ENCODE data around the gene AKAP1.
"Not testable (repeated sequence)": the region's sequence is repeated elsewhere in the genome, so short reads cannot be mapped to it uniquely, and the experiment has no call there.

The AKAP1 gene

DNA sequence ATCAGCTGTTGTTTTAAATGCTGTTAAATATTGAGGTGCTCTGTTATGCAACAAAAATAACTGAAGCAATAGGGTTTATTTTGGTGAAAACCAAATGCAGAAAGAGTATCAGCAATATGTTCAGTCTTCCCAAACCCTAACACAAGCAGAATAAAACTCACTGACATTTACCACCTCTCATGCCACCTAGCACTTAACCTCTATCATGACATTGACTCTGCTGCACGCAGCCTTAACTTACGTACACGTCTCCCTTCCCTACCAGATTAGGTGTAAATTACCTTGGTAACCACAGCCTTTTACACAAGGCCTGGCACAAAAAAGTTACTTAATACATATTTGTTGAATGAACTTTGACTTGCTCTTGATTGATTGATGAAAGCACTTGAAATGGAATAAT, 9.9 kb upstream of the AKAP1 start:
- DNase-seq (ENCODE audit: low read depth) = no peak

DNA sequence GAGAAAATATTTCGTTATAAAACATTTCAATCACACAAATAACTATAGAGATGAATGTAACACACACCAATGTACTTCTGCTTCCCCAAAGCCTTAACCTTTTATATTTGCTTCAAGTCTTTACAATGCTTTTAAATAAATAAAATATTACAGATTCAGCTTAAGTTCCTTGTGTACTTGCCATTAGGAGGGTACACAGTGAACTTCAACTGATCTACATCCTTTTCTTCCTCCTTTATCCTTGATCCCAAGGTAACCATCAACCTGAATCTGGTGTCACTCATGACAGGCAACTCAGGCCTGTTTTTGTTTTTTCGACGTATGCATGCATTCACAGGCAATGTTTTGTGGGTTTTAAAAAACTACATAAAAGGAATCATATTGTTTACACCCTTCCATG, 9.3 kb upstream of the AKAP1 start:
- no peak for DNase-seq (ENCODE audit: low read depth)

DNA sequence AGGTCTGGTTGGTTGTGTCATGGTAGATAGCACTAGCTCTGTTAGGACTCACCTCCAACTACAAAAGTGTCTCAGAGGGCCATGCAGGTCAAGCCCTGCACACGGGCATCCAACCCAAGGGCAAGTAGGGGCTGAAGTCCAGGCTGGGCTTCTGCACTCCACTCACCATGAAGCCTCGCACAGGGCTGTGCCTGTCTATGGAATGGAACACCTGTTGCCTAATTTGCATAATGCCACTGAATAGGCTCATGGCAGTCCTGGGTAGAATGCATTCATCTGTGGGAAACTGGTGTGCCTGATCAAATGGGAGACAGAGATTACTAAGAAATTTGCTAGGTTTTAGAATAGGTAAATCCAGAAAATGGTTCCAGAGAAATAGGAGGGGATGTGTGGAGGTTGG, 8.0 kb upstream of the AKAP1 start:
- no peak for DNase-seq (ENCODE audit: low read depth)

DNA sequence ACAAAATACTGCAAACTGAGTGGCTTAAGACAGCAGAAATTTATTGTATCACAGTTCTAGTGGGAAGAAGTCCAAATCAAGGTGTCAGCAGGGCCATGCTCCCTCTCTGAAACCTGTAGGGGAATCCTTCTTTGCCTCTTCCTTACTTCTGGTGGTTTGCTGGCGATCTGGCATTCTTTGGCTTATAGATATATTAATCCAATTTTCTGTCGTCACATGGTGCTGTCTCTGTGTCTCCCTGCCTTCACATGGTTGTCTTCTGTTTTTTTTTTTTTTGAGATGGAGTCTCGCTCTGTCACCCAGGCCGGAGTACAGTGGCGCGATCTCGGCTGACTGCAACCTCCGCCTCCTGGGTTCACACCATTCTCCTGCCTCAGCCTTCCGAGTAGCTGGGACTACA, 6.8 kb upstream of the AKAP1 start:
- no peak for DNase-seq (ENCODE audit: low read depth)

DNA sequence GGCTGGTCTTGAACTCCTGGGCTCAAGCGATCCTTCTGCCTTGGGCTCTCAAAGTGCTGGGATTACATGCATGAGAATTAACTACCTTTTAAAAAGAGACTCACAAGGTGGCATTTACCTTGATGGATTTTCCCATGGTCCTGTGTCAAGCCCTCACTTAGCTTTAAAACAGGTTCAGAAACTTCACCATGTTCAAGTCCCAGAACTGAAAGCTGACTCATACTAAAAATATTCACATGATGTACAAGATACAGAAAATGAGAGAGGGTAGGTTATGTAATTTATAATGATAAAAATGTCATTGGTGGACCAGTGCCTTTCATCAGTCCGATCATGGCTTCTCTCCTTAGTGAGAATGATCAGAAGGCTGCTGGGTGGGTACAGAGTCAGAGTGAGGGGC, 4.3 kb upstream of the AKAP1 start:
- peak; percentile 28 for DNase-seq (ENCODE audit: low read depth)

DNA sequence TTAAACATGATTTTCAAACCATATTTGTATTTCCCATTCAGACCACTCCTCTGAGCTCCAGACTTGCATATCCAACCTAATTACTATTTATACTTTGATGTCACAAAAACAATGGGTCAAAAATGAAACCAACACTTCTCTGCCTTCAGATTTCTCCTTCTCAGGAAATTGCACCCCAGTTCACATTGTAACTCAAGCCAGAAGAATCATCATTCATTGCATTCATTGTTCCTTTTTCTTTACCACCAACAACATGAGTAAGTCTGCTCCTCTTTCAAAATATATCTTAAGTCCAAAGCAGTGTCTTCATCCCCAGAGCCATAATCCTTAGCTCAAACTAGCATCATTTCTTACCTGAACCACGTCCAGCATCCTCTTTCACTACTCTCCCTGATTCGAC, 2.6 kb upstream of the AKAP1 start:
- DNase-seq (ENCODE audit: low read depth) = no peak

DNA sequence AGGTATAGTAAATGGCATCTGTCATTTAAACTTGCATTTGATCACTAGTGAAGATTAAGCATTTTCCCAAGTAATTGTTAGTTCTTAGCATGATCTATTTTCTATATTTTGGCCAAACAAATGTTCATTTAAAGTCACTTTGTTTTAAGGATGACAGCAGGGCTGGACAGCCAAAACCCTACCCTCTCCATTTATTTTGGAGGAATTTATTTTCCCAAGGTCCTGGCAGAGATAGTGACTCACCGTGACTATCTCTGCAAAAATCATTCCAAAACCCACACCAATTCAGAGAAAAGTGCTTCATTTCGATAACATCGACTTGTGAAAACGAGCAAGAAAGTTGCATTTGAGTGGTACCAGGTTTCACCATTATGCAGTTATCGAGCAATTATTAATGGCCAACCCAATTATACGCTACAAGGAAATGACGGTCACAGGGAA, 665 bp upstream of the AKAP1 start:
- DNase-seq (ENCODE audit: low read depth) = no peak

DNA sequence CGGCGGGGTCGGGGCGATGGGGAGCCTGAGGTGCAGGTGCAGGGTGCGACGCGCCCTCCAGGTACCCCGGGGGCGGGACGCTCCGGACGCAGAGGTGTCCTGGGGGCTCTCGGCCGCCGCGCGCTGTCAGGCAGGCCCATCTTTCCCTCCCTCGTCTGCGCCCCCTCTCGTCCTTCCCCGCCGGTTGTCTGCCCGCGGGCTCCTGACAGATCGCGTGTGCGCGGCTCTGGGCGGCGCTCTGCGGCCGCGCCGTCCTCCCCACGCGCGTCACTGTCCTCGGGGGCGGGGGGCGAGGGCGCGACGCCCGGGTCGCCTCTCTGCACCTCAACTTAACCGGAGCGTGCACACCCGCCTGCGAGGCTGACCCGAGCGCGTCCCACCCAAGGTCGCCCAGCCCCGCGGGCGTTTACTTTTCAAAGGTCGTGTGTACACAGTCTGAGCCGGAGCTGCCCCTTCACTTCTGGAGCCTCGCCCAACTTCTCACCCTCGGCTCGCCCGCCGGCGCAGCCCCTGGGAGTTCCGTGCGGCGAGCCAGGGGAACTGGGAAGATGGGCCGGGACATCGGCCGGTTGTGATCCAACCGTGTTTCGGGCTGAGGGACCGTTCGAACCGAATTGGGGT, 512 bp downstream of the AKAP1 start:
- DNase-seq (ENCODE audit: low read depth) = peak; percentile 45

DNA sequence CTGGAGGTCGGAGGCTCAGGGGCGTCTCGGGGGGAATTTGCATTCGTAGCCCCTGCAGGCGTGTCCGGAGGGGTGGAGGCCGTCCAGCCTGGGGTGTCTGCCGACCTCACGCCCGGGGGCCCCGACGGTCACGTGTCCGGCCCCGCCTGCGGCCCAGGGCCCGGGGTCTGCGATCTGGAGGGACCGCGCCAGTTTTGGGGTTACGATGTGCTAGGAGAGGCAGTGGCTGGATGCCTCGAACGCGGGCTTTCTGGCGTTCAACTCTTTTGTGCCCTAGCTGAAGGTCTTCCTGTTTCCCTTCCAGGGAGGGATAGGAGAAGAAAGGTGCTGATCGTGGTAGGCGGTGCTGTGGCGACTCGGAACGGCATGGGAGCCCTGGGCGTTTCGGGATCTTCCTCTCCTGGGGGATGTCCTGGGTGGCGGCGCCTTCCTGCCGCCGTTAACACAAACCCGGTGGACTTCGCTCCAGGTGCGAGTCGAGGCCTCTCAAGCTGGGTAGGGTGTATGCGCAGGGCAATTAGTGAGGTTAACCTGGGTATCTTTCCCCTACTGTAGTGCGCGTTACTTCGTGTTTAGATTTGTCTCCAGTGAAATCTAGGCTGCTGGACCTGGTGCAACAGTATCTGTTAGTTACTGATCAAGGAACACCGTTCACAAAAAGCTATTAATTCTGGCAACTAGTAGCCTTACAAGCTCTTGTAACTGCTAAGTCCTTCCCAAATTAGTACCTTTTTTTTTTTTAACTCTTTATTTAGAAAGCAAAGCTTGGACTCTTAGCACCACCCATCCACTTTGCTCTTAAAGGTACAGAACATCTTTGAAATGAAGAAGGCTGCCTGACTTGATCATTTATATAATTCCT, 1.3 kb downstream of the AKAP1 start:
- DNase-seq (ENCODE audit: low read depth) = peak; percentile 33

DNA sequence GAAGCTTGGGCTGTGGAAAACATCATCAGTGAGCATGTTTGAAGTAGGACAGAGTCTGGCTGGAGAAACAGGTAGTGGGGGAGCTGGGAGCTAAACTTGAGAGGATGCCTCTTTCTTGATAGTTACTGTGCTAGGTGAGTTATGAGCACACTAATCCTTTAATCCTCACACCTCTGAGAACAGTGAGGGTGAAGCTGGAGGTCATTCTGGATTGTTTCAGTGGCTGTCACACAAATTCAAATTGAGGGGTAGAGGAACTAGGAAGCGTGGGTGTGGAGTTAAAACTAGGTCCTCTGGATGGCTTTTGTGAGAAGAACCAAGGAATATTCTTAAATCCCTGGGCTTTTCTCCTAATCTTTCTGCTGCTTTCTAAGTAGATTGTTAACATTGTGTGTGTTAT, 3.3 kb downstream of the AKAP1 start:
- DNase-seq (ENCODE audit: low read depth) = no peak

DNA sequence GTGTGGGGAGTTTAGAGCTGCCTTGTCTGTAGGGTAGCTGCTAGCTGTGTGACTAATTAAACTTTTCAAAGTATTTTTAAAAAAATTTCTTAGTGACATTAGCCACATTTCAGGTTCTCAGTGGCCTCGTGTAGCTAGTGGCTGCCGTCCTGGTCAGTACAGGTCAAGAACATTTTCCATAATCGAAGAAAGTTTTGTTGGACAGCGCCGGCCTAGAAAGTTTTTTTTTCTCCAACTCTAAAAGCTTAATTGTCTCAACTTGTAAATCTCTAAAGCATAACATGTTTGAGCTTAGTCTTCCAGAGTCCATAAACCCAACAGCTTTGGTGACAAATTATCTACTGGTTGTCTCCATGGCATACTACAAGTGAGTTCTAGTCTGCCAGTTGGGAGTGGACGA, 4.3 kb downstream of the AKAP1 start:
- DNase-seq (ENCODE audit: low read depth) = no peak

DNA sequence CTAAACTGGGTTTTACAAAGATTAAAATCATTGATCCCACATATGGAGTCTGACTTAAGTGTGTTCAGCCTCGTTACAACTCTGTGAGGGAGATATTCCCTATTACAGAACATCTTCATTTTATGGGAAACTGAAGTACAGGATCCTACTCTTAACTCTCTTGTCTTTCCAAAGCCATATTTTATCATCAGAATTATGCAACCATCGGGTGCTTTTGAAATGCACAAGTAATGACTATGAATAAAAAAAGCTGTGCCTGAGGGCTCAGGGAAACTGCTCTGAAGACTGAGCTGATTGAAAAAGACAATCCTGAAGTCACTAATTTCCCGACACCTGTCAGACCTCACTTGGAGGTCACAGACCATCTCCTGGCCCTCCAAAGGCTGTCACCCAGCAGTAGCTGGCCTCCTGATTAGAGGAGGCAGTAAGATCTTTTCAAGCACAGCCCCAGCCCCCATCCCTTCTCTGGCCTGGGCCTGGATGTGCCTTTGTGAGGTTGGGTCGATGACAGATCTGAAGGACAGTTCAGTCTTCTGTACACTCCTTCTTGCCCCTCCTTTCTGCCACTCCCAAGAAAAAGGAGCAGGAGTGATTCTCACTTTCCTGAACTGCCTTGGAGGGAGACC, 5.6 kb downstream of the AKAP1 start:
- DNase-seq (ENCODE audit: low read depth) = peak; percentile 47

DNA sequence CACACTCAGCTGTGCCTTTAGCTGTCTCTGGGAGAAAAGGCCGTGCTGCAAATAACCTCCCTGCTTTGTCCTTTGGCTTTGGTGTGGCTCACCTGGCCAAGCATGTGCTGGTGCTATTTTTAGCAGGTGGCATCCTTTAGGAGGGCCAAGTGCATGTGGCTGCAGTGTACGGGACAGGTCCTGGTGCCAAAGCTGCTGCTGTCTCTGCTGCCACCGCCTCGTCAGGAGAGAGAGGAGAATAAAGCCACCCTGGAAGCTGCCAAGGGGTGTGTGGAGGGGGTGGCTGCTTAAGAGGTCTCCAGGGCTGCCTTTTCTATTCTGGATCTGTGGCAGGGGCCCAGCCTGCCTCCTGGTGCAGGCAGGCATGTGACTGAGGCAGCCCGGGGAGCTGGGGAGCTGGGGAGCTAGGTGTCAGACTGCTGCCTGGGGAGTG, 6.2 kb downstream of the AKAP1 start:
- DNase-seq (ENCODE audit: low read depth) = no peak

DNA sequence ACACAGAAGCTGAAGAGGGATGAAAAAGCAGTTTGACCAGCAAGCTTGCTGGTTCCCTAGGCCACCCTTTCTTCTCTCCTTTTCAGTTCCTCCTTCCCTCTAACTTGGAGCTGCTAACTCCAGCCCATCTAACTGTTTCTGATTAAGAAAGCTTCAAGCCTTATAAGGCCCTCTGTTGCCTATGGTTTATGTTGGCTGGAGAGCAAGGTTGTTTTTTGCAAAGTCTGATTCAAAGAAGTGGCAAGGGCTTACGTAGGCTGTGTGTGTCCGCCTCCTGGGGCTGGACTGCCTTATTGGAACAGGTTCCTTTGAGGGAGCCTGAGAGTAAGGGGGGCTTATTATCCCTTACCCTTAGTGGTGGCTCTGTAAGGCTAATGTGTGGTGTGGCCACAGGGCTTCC, 7.1 kb downstream of the AKAP1 start:
- peak; percentile 74 for DNase-seq (ENCODE audit: low read depth)

DNA sequence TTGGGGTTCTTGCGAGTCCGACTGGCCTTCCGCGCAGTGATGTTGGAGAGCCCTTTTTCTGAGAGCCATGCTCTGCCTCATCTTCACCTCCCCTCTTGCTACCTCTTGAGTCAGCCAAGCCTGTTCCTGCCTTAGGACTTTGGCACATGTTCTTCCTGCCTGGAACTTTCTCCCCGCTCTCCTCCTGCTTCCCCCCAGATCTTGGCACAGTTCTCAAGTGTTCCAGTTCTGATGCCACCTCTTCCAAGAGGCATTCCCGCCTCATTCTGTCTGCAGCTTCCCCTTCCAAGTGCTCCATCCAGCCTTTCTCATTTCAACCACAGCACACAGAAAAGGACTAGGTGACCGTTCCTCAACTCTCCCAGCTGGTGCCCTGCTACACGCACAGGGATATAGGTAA, 7.7 kb downstream of the AKAP1 start:
- DNase-seq (ENCODE audit: low read depth) = no peak

DNA sequence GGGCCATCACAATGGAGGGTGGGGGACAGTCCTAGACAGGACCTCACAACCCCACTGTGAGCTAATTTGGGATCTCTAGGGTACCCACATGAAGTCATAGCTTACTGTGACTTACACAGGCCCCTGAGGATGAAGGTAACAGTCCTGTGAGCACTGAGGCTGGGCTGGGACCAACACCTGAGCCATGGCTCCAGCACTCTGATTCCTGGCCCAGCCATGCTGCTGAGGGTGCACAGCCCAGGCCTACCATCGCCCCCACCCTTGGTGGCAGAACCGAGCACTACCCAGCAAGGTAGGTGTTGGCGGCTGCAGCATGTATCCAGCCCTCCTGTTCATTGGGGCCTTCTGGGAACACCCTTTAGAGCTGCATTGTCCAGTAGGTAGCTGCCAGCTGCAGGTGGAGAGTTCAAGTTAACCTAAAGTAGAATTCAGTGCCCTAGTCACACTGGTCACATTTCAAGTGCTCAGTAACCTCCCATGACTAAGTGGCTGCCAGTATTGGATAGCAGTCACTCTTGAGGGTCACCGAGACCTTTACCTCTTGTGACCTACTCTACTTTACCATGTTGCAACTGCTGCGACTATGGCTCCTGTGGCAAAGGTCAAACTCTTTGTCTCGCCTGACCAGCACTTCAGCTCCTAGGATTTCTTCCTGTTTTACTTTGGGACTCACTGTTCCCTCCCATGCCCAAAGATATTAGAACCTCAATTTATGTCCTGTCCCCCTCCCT, 11.6 kb downstream of the AKAP1 start:
- DNase-seq (ENCODE audit: low read depth) = no peak

DNA sequence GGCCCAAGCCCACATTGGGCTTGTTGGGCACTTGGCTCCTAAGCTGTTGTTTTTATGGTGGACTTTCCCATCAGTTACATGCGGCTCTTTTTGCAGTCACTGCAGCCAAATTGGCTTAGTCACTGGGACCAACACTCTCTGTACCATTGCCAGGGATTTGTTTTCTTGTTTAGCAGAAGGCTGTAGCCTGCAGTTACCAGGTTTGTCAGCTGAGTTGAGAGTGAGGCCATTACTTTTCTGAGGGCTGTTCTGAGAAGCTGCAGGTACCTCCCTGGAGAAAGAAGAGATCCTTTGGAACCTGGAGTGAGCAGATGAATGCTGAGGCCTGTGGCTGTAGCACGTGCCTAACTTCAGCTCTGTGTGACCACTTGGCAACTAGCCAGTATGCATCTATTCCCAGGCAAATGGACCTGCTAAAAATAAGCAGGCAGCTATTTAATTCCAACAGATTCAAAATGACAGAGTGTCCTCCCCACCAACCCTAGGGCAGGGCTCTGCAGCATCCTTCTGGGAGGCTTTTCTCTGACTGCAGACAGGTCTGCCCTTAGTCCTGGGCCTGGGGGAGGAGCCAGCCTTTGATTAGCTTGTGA, 12.9 kb downstream of the AKAP1 start:
- peak; percentile 87 for DNase-seq (ENCODE audit: low read depth)

DNA sequence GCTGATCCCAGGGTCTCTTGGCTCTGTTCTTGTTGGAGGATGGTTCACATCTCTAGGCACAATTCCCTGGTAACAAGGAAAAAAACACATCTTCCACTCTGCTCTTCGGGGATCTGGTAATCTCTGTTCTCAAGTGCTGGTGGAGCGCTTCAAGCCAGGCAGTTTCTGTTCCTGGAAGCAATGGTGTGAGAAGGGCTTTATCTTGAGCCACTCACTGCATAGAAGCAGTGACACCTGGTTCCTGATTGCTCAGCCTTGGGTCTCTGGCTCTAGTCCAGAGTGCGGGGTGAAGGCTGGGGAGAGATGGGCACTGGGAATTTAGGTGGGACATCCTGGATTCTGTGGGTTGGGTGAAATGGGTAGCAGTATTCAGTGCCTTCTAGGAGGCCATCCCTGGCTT, 14.1 kb downstream of the AKAP1 start:
- no peak for DNase-seq (ENCODE audit: low read depth)

DNA sequence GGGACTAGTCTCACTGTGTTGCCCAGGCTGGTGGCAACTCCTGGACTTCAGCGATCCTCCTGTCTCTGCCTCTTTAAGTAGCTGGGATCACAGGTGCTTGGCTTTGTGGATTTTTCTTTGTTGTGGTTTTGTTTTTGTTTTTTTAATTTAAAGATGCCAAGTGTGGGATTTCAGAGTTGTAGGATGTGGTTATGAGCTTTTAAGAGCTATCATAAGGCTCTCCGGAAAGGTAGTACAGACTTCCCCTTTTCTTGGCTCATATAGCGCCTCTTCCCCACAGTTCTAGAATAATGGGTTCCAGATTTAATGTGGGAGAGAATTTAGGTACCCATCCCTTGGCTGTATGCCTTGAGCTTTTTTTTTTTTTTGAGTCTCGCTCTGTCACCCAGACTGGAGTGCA, 17.1 kb downstream of the AKAP1 start:
- DNase-seq (ENCODE audit: low read depth) = no peak

DNA sequence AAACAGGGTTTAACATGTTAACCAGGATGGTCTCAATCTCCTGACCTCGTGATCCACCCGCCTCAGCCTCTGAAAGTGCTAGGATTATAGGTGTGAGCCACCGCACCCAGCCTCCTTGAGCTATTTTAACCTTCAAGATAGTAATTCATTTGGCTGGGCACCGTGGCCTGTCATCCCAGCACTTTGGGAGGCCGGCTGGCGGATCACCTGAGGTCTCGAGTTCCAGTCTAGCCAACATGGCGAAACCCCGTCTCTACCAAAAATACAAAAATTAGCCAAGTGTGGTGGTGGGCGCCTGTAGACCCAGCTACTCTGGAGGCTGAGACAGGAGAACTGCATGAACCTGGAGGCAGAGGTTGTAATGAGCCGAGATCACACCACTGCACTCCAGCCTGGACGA, 17.6 kb downstream of the AKAP1 start:
- DNase-seq (ENCODE audit: low read depth) = not testable (repeated sequence)

DNA sequence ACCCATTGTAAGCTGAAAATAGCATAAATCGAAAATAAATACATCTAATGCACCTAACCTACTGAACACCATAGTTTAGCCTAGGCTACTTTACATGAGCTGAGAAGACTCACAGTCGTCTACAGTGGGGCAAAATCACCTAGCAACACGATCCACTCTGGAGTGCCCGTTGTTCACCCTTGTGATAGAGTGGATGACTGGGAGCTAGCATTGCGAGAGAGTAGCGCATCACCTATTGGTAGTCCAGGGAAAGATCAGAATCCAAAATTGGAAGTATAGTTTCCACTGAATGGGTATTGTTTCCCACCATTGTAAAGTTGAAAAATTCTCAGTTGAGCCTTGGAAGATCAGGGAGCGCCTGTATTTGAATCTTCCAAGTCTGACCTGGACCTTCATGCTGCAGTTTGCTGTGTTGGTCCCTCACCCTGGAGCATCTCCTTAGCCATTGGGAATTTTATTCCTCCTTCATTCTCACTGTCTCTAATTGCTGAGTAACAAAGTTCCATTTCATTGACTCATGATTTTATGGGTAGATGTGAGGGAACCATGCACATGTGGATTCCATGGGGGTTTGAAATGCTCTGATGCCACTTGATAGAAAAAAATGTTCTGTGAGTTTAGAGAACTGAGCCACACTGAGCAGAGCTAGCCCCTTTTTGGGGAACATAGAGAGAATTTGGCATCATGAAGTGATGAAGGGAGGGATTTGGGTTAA, 19.6 kb downstream of the AKAP1 start:
- peak; percentile 23 for DNase-seq (ENCODE audit: low read depth)

DNA sequence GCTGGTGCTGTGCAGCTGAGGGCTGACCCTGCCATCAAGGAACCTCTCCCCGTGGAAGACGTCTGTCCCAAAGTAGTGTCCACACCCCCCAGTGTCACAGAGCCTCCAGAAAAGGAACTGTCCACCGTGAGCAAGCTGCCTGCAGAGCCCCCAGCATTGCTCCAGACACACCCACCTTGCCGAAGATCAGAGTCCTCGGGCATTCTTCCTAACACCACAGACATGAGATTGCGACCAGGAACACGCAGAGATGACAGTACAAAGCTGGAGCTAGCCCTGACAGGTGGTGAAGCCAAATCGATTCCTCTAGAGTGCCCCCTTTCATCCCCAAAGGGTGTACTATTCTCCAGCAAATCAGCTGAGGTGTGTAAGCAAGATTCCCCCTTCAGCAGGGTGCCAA, 20.5 kb downstream of the AKAP1 start:
- no peak for DNase-seq (ENCODE audit: low read depth)
